Gastroesophageal sphincter (tissue), 2 donors: Measurements from ENCODE around the gene COL20A1.

ENCODE experiments used
- EP300 ChIP-seq: sonication (generic); formaldehyde crosslinking; IDR thresholded peaks from one replicate; pipeline ENCODE4 v1.6.1; 2017; ENCODE audit warnings: antibody characterized with exemption, mild to moderate bottlenecking
- POLR2A ChIP-seq, 2 donors: fragments of 450-650 bp; IDR thresholded peaks; one replicate each; pipeline ENCODE4 v1.6.1; 2017; ENCODE audit warnings: antibody characterized with exemption in 2 of 2, mild to moderate bottlenecking in 2 of 2, moderate library complexity in 1 of 2

DNA sequence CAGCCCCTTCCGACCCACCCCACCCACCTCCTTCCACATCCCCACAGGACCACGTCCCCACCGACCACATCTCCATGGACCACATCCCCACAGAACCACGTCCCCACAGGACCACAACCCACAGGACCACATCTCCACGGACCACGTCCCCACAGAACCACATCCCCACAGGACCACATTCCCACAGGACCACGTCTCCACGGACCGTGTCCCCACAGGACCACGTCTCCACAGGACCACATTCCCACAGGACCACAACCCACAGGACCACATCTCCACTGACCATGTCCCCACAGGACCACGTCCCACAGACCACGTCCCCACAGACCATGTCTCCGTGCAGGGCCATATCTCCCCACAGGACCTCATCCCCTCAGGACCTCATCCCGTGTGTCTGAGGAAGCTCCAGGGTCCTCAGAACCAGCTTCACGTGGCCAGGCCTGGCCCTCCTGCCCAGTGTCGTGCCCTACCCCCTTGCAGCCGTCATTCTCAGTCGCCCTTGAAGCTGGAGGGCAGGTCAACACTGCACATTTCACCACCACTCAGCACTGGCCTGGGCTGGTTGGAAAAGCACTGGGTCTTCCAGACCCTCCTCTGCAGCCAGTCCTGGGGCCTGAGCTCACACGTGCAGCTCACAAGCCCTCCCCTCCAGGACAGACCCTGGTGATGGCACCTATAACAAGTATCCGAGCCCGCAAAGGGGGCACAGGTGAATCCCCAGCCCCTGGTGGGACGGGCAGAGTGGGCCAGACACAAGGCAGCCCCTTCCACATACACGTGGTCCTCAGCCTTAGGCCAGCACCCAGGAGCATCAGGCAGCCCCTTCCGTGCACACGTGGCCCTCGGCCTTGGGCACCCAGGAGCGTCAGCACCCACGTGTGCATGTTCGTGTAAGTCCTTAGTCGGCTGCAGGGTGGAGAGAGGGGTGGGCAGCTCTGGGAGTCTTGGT is 64.2 kb downstream of the COL20A1 start:
- no peak for TF ChIP-seq POLR2A (IDR thresholded peaks at IDR 0.05)
- no peak for TF ChIP-seq EP300
